ENCODE results near the gene CEP295NL. TPM values are rescaled to one million over a fixed set of nuclear protein-coding genes. Genes with fewer than 3 reads are reported as not detected.

Gene CEP295NL
- total and polyA plus RNA-seq, 2 of the 13 experiments (the other 11 are each of a cell fraction or from before 2014, with no cell fraction given), result not detected

DNA sequence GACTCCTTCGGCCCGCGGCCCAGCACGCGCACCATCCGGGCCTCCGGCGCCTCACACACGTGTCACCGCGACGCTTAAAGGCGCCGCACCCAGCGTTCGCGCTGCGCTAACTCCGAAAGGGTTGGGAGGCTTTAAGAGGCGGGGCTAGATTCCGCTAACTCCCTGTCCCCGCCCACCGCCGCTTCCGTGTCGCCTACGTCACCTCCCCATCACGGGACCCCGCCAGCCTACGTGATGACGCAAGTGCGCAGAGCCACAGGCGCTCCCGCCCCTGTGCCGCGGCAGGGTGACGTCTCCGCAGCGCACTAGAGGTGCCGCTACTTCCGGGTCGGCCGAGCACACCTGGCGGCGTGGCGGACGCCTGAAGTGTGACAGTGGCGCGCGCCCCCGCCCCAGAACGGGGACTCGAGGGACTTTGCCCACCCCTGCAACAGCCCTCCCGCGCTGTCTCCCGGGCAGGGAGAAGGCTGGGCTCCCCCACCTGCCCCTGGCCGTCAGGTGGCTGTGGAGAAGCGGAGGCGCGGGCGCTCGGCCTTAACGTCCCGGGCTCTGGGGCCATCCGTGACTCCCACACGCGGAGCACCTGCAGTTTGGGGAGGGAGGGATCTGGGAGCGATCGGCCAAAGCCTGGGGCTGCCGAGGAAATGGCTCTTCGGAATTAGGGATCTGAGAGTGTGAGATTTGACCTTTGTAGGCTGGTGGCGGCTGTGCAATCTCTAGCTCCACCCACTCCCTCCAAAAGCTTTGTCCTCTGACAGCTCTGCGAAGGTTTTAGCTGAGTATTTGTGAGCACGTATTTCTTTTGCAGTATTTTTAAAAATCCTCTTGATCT lies 62.0 kb downstream of the CEP295NL start, which contains the start of gene USP36 (continued):
- TF ChIP-seq, protein P1, sequence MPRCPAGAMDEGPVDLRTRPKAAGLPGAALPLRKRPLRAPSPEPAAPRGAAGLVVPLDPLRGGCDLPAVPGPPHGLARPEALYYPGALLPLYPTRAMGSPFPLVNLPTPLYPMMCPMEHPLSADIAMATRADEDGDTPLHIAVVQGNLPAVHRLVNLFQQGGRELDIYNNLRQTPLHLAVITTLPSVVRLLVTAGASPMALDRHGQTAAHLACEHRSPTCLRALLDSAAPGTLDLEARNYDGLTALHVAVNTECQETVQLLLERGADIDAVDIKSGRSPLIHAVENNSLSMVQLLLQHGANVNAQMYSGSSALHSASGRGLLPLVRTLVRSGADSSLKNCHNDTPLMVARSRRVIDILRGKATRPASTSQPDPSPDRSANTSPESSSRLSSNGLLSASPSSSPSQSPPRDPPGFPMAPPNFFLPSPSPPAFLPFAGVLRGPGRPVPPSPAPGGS (CRISPR knock-in tag; IDR thresholded peaks at IDR 0.05), result peak; percentile 99
- TF ChIP-seq ZNF879 (CRISPR knock-in tag; IDR thresholded peaks at IDR 0.05) (no peak), ZSCAN30 (CRISPR knock-in tag; IDR thresholded peaks at IDR 0.05) (peak; percentile 93; the same call in 1 of the 2 replicates), ZNF562 (CRISPR knock-in tag; IDR thresholded peaks at IDR 0.05; ENCODE audit: borderline replicate concordance) (0 out of 2 replicates have a peak, but pooled peaks have one; percentile 32), PRMT3 (CRISPR knock-in tag; IDR thresholded peaks at IDR 0.05; ENCODE audit: borderline replicate concordance, low read depth) (peak; percentile 30; the same call in 1 of the 2 replicates), SRSF4 (IDR thresholded peaks at IDR 0.05; ENCODE audit: low read depth, low read length, poor library complexity, severe bottlenecking) (no peak), MED1 (CRISPR knock-in tag; IDR thresholded peaks at IDR 0.05) (peak; percentile 87), RXRB (CRISPR knock-in tag; IDR thresholded peaks at IDR 0.05; ENCODE audit: borderline replicate concordance) (peak; percentile 80; the same call in 1 of the 2 replicates), ZNF883 (CRISPR knock-in tag; IDR thresholded peaks at IDR 0.05; ENCODE audit: not compliant biosample characterization) (peak; percentile 98), ZNF30 (CRISPR knock-in tag; IDR thresholded peaks at IDR 0.05) (no peak; the same call in 1 of the 2 replicates), ZMAT3 (CRISPR knock-in tag; conservative IDR thresholded peaks at IDR 0.05) (peak; percentile 76; the same call in 1 of the 2 replicates), STAG1 (CRISPR knock-in tag; IDR thresholded peaks at IDR 0.05) (peak; percentile 35), ZNF17 (CRISPR knock-in tag; IDR thresholded peaks at IDR 0.05) (0 out of 2 replicates have a peak, but pooled peaks have one; percentile 73), ATF7 (IDR thresholded peaks at IDR 0.05) (peak; percentile 95), ATF7 (CRISPR knock-in tag; IDR thresholded peaks at IDR 0.05) (peak; percentile 99), GATA4 (IDR thresholded peaks at IDR 0.05; ENCODE audit: borderline replicate concordance, low read depth) (peak; percentile 64), KLF9 (CRISPR knock-in tag; IDR thresholded peaks at IDR 0.05; ENCODE audit: low read depth) (no peak), ZNF737 (CRISPR knock-in tag; IDR thresholded peaks at IDR 0.05; ENCODE audit: borderline replicate concordance) (0 out of 2 replicates have a peak, but pooled peaks have one; percentile 41), GABPA (IDR thresholded peaks at IDR 0.05; ENCODE audit: low read depth, low read length) (peak; percentile 61), GABPA (CRISPR knock-in tag; IDR thresholded peaks at IDR 0.05; ENCODE audit: low read depth) (peak; percentile 86), ZBTB7A (CRISPR knock-in tag; IDR thresholded peaks at IDR 0.05) (peak; percentile 95), GTF2F1 (IDR thresholded peaks at IDR 0.05; ENCODE audit: low read length) (0 out of 2 replicates have a peak, but pooled peaks have one; percentile 64)
- TF ChIP-seq, protein P2, sequence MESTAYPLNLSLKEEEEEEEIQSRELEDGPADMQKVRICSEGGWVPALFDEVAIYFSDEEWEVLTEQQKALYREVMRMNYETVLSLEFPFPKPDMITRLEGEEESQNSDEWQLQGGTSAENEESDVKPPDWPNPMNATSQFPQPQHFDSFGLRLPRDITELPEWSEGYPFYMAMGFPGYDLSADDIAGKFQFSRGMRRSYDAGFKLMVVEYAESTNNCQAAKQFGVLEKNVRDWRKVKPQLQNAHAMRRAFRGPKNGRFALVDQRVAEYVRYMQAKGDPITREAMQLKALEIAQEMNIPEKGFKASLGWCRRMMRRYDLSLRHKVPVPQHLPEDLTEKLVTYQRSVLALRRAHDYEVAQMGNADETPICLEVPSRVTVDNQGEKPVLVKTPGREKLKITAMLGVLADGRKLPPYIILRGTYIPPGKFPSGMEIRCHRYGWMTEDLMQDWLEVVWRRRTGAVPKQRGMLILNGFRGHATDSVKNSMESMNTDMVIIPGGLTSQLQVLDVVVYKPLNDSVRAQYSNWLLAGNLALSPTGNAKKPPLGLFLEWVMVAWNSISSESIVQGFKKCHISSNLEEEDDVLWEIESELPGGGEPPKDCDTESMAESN (CRISPR knock-in tag; conservative IDR thresholded peaks at IDR 0.05), result peak; percentile 88

Data from HepG2 (cell line).